Measurements from ENCODE around the gene DYSF.

Gene DYSF

GRCh38 chr2:71646028-71646427, 192.7 kb downstream of the DYSF start:
- ChIA-PET CTCF (no interaction called here), POLR2A (no interaction called here)
- H3K9me3 ChIP-seq (ENCODE audit: control insufficient read depth, insufficient read depth, low read depth, low read length): no peaks in the 10 kb centered on the region
- H3K27ac ChIP-seq (ENCODE audit: extremely low read depth, low read depth, low read length): no peak overlapping the region
- no peaks in the 10 kb centered on the region for H3K4me1 ChIP-seq (ENCODE audit: control insufficient read depth, insufficient read depth, low read length)
- TF ChIP-seq ZNF37A (tag by site-specific recombination; IDR thresholded peaks at IDR 0.05) (no peak), GLI2 (tag by site-specific recombination; IDR thresholded peaks at IDR 0.05; ENCODE audit: borderline replicate concordance, low read depth) (no peak), YY1 (tag by site-specific recombination; IDR thresholded peaks at IDR 0.05) (no peak), ZNF302 (tag by site-specific recombination; IDR thresholded peaks at IDR 0.05; ENCODE audit: low read depth) (no peak), ATF2 (tag by site-specific recombination; IDR thresholded peaks at IDR 0.05; ENCODE audit: low read depth) (no peak), MZF1 (tag by site-specific recombination; IDR thresholded peaks at IDR 0.05; ENCODE audit: borderline replicate concordance) (no peak), ZBTB7A (tag by site-specific recombination; IDR thresholded peaks at IDR 0.05; ENCODE audit: low read depth) (no peak), ZNF138 (tag by site-specific recombination; IDR thresholded peaks at IDR 0.05; ENCODE audit: borderline replicate concordance) (no peak), ZNF24 (tag by site-specific recombination; IDR thresholded peaks at IDR 0.05) (no peak), YY2 (tag by site-specific recombination; IDR thresholded peaks at IDR 0.05) (no peak), ZNF791 (tag by site-specific recombination; IDR thresholded peaks at IDR 0.05) (no peak), ZNF544 (tag by site-specific recombination; IDR thresholded peaks at IDR 0.05) (no peak)
- TF ChIP-seq, protein P1, sequence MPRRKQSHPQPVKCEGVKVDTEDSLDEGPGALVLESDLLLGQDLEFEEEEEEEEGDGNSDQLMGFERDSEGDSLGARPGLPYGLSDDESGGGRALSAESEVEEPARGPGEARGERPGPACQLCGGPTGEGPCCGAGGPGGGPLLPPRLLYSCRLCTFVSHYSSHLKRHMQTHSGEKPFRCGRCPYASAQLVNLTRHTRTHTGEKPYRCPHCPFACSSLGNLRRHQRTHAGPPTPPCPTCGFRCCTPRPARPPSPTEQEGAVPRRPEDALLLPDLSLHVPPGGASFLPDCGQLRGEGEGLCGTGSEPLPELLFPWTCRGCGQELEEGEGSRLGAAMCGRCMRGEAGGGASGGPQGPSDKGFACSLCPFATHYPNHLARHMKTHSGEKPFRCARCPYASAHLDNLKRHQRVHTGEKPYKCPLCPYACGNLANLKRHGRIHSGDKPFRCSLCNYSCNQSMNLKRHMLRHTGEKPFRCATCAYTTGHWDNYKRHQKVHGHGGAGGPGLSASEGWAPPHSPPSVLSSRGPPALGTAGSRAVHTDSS (tag by site-specific recombination; IDR thresholded peaks at IDR 0.05): no peak
- H3K4me3 ChIP-seq (ENCODE audit: low read depth, low read length): no peak overlapping the region
- no peaks in the 10 kb centered on the region for H3K36me3 ChIP-seq (ENCODE audit: control insufficient read depth in 2 of 2, insufficient read depth in 1 of 2, low read length in 2 of 2)

- H3K4me3 ChIP-seq (ENCODE audit: low read depth, low read length): no peak overlapping the region
- no peaks in the 10 kb centered on the region for H3K4me1 ChIP-seq (ENCODE audit: control insufficient read depth, insufficient read depth, low read length)
- H3K27ac ChIP-seq (ENCODE audit: extremely low read depth, low read depth, low read length): no peak overlapping the region
- POLR2A ChIA-PET: no interaction called here
- TF ChIP-seq ZNF302 (tag by site-specific recombination; IDR thresholded peaks at IDR 0.05; ENCODE audit: low read depth) (no peak), ZNF670 (tag by site-specific recombination; IDR thresholded peaks at IDR 0.05; ENCODE audit: low read depth) (no peak), ZNF658 (tag by site-specific recombination; IDR thresholded peaks at IDR 0.05) (no peak), ZIC2 (tag by site-specific recombination; IDR thresholded peaks at IDR 0.05) (no peak), ZNF214 (tag by site-specific recombination; IDR thresholded peaks at IDR 0.05; ENCODE audit: borderline replicate concordance) (no peak), ZNF416 (tag by site-specific recombination; IDR thresholded peaks at IDR 0.05) (no peak), ZNF510 (tag by site-specific recombination; IDR thresholded peaks at IDR 0.05; ENCODE audit: insufficient replicate concordance) (no peak), GLIS2 (tag by site-specific recombination; IDR thresholded peaks at IDR 0.05) (no peak), ZFP37 (tag by site-specific recombination; IDR thresholded peaks at IDR 0.05) (no peak)
- TF ChIP-seq, protein P2, sequence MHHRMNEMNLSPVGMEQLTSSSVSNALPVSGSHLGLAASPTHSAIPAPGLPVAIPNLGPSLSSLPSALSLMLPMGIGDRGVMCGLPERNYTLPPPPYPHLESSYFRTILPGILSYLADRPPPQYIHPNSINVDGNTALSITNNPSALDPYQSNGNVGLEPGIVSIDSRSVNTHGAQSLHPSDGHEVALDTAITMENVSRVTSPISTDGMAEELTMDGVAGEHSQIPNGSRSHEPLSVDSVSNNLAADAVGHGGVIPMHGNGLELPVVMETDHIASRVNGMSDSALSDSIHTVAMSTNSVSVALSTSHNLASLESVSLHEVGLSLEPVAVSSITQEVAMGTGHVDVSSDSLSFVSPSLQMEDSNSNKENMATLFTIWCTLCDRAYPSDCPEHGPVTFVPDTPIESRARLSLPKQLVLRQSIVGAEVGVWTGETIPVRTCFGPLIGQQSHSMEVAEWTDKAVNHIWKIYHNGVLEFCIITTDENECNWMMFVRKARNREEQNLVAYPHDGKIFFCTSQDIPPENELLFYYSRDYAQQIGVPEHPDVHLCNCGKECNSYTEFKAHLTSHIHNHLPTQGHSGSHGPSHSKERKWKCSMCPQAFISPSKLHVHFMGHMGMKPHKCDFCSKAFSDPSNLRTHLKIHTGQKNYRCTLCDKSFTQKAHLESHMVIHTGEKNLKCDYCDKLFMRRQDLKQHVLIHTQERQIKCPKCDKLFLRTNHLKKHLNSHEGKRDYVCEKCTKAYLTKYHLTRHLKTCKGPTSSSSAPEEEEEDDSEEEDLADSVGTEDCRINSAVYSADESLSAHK (tag by site-specific recombination; IDR thresholded peaks at IDR 0.05): no peak
- TF ChIP-seq, protein P3, sequence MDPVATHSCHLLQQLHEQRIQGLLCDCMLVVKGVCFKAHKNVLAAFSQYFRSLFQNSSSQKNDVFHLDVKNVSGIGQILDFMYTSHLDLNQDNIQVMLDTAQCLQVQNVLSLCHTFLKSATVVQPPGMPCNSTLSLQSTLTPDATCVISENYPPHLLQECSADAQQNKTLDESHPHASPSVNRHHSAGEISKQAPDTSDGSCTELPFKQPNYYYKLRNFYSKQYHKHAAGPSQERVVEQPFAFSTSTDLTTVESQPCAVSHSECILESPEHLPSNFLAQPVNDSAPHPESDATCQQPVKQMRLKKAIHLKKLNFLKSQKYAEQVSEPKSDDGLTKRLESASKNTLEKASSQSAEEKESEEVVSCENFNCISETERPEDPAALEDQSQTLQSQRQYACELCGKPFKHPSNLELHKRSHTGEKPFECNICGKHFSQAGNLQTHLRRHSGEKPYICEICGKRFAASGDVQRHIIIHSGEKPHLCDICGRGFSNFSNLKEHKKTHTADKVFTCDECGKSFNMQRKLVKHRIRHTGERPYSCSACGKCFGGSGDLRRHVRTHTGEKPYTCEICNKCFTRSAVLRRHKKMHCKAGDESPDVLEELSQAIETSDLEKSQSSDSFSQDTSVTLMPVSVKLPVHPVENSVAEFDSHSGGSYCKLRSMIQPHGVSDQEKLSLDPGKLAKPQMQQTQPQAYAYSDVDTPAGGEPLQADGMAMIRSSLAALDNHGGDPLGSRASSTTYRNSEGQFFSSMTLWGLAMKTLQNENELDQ (tag by site-specific recombination; IDR thresholded peaks at IDR 0.05; ENCODE audit: low read depth): no peak
- TF ChIP-seq, protein P4, sequence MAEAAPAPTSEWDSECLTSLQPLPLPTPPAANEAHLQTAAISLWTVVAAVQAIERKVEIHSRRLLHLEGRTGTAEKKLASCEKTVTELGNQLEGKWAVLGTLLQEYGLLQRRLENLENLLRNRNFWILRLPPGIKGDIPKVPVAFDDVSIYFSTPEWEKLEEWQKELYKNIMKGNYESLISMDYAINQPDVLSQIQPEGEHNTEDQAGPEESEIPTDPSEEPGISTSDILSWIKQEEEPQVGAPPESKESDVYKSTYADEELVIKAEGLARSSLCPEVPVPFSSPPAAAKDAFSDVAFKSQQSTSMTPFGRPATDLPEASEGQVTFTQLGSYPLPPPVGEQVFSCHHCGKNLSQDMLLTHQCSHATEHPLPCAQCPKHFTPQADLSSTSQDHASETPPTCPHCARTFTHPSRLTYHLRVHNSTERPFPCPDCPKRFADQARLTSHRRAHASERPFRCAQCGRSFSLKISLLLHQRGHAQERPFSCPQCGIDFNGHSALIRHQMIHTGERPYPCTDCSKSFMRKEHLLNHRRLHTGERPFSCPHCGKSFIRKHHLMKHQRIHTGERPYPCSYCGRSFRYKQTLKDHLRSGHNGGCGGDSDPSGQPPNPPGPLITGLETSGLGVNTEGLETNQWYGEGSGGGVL (tag by site-specific recombination; IDR thresholded peaks at IDR 0.05): no peak
- CTCF ChIA-PET: no interaction called here
- no peaks in the 10 kb centered on the region for H3K9me3 ChIP-seq (ENCODE audit: control insufficient read depth, insufficient read depth, low read depth, low read length)
- no peaks in the 10 kb centered on the region for H3K36me3 ChIP-seq (ENCODE audit: control insufficient read depth in 2 of 2, insufficient read depth in 1 of 2, low read length in 2 of 2)
Observed at GRCh38 chr2:71647356-71647755, 194.0 kb downstream of the DYSF start.

All from HEK293 (cell line).